Activated CD4-positive, alpha-beta T cell treated with anti-CD3 and anti-CD28 coated beads, Interleukin-2, amount 10 ng/mL, durations not matched to agents 24 days and 14 days (primary cell): ENCODE results near the gene PAM16. TPM values are rescaled to one million over a fixed set of nuclear protein-coding genes. Genes with fewer than 3 reads are reported as not detected.

Experiments used
- DNase-seq: peaks from one replicate; pipeline ENCODE4 v3.0.0; 2022
- H3K27ac Mint-ChIP-seq: one replicate; pipeline ENCODE4 v1.8.0; 2022; ENCODE audit warnings: mild to moderate bottlenecking, mixed read lengths
- H3K27me3 Mint-ChIP-seq: one replicate; pipeline ENCODE4 v1.8.0; 2022; ENCODE audit warnings: mixed read lengths
- H3K36me3 Mint-ChIP-seq: one replicate; pipeline ENCODE4 v1.8.0; 2022; ENCODE audit warnings: low read depth, mild to moderate bottlenecking, mixed read lengths
- H3K4me1 Mint-ChIP-seq: one replicate; pipeline ENCODE4 v1.8.0; 2021; ENCODE audit warnings: mixed read lengths
- H3K4me3 Mint-ChIP-seq: one replicate; pipeline ENCODE4 v1.8.0; 2022; ENCODE audit warnings: mild to moderate bottlenecking, moderate library complexity, mixed read lengths
- H3K9me3 Mint-ChIP-seq: one replicate; pipeline ENCODE4 v1.8.0; 2021; ENCODE audit warnings: mixed read lengths
- intact Hi-C: fragments of 100-400 bp; cut with micrococcal nuclease; formaldehyde crosslinking; loops from one replicate; pipeline ENCODE4 v1.15.1; 2023
- total RNA-seq: library from RNA; stranded (reverse); gene quantifications from 2 replicates; pipeline ENCODE4 v1.2.3, GENCODE V29; 2022

The PAM16 gene
- total RNA-seq, 1 donor from 2014 or later: 104 TPM

DNA sequence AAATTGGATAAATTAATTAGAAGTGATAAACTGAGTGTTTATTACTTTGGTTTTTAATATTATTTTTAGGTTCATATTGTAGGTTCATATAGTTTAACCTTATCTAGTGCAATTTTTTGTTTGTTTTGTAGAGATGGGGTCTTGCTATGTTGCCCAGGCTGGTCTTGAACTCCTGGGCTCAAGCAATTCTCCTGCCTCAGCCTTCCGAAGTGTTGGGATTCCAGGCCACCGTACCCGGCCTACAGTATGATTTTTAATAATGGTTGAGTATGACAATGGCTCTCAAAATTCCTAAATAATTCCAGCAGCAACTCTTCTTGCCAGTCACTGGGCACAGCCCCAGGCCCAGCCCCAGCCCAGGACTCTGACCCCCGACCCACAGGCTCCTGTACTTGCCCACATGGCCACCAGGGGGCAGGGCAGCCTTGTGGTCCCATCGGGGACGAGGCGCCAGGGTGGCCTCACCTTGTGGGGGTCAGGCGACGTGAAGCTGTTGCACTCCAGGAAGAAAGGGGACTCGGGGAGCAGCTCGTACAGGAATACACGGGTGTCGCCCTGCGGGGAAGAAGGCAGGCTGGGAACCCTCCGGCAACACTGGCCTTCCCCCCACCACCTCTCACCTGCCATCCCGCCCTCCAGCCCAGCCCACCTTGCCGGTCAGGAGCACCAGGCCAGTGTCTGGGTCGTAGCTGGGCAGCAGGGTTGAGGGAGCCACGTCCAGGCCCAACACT lies 7.9 kb upstream of the PAM16 start:
- H3K27ac Mint-ChIP-seq: no peak overlapping the region
- no peaks in the 10 kb centered on the region for H3K27me3 Mint-ChIP-seq
- H3K36me3 Mint-ChIP-seq: peaks cover 33% of the 10 kb centered on the region
- intact Hi-C loops: loop anchor here (10.0 kb wide), 1 partner anchor 116 kb away; the partner anchor contains the start of genes HMOX2 and NMRAL1
- peak; percentile 90 for DNase-seq
- no peaks in the 10 kb centered on the region for H3K4me1 Mint-ChIP-seq
- H3K9me3 Mint-ChIP-seq: no peaks in the 10 kb centered on the region
- no peak overlapping the region for H3K4me3 Mint-ChIP-seq

DNA sequence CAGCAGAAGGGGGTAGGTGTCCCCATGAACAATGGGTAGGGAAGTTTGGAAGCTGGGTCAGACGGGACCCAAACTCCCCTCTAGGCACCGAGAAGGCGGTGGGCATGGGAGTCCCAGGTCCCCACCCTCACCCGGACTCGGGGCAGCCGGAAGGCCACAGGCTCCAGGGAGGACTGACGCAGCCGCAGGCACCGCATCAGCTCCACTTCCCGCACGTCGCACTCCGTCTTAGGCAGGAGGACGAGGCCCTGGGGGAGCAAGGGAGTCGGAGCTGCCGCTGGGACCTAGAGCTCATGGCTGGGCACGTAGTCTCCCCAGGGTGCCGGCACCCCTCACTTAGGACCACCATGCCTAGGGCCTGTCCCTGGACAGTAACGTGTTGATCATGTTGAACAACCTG lies 7.1 kb upstream of the PAM16 start:
- no peaks in the 10 kb centered on the region for H3K9me3 Mint-ChIP-seq
- no peak for DNase-seq
- H3K27me3 Mint-ChIP-seq: no peaks in the 10 kb centered on the region
- H3K27ac Mint-ChIP-seq: no peak overlapping the region
- H3K4me3 Mint-ChIP-seq: no peak overlapping the region
- H3K4me1 Mint-ChIP-seq: no peaks in the 10 kb centered on the region
- H3K36me3 Mint-ChIP-seq: peaks cover 27% of the 10 kb centered on the region
- intact Hi-C loops: loop anchor here (10.0 kb wide), 1 partner anchor 117 kb away; the partner anchor contains the start of genes HMOX2 and NMRAL1

DNA sequence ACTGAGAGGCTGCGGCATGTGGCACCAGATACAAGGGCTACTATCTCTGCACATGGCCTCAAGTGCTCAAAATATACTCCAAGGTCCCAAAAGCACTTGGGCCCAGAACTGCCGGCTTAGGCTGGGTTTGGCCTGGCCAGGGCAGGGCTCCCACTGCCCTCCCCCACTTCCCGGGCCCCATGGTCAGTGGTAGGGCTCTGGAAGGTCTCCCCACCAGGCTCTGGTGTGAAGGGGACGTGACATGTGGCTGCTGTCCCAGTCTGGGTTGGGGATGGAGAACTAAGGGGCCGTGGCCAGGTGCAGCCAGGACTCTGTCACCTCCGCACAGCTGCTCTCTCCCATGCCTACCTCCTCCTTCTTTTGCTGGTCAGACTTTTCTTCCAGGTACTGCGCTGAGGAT lies 5.7 kb upstream of the PAM16 start:
- H3K4me3 Mint-ChIP-seq: no peak overlapping the region

DNA sequence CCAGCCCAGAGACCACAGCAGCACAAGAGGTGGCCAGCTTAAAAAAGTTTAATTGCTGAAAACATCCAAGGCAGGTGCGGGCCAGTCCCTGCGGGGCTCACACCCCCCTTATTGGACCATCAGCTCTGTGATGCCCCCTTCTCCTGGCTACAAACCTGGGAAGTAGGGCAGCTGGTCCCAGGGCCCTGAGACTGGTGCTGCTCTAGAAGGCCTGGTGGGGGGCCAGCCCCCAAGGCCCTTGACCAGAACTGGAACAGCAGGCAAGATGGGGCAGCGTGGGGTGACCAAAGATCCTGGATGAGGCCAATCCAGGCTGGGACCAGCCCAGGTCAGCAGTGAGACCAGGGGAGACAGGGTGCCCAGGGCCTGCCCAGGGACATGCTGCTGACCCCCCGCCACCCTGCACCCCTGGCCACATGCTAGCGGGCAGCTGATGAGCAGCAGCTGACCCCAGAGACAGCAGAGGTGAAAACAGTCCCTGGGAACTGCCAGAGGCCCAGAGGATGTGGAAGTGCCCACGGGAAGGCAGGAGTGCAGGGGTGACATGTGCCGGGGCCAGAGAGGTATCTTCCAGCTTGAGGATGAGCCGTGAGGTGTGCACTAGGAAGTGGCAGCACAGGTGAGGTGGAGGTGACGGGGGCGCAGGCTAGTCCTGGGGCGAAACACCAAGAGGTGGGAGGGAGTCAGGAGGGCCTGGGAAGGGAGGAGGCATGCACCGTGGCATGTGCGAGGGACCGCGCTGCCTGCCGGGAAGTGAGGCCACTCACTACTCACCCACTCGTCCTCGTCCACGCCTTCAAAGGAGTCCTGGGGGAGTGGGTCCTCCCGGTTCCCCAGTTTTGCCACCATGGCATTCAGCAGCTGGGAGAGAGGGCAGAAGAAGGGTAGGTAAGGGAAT lies 3.6 kb upstream of the PAM16 start:
- H3K27me3 Mint-ChIP-seq: no peaks in the 10 kb centered on the region
- H3K27ac Mint-ChIP-seq: no peak overlapping the region
- H3K36me3 Mint-ChIP-seq: peaks cover 13% of the 10 kb centered on the region
- intact Hi-C loops: loop anchor here (5.0 to 10.0 kb wide), 2 partner anchors 48 to 120 kb away; partner anchors contain the start of genes HMOX2 and NMRAL1
- no peak for DNase-seq
- H3K9me3 Mint-ChIP-seq: no peaks in the 10 kb centered on the region
- no peak overlapping the region for H3K4me3 Mint-ChIP-seq
- H3K4me1 Mint-ChIP-seq: peaks cover 10% of the 10 kb centered on the region

More for the DNA sequence above, 5.7 kb upstream of the PAM16 start:
- H3K4me1 Mint-ChIP-seq: peaks cover 1% of the 10 kb centered on the region
- no peak for DNase-seq
- H3K27ac Mint-ChIP-seq: no peak overlapping the region
- no peaks in the 10 kb centered on the region for H3K9me3 Mint-ChIP-seq
- no peaks in the 10 kb centered on the region for H3K27me3 Mint-ChIP-seq
- H3K36me3 Mint-ChIP-seq: peaks cover 20% of the 10 kb centered on the region
- intact Hi-C loops: loop anchor here (10.0 kb wide), 1 partner anchor 118 kb away; the partner anchor contains the start of genes HMOX2 and NMRAL1

DNA sequence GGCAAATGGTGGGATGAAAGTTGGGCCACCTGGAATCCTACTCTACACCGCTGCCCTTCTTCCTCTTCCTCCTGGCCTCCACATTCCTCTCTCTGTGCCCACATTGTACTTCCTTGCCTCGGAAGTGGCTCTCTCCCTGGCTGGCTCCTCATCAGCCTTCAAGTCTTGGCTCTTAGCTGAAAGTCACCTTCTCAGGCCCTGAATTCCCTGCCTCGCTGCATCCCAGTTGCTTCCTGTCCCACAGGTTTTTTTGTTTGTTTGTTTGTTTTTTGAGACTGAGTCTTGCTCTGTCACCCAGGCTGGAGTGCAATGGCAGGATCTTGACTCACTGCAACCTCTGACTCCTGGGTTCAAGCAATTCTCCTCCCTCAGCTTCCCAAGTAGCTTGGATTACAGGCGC lies 2.6 kb upstream of the PAM16 start:
- peaks cover 10% of the 10 kb centered on the region for H3K4me1 Mint-ChIP-seq
- peaks cover 8% of the 10 kb centered on the region for H3K36me3 Mint-ChIP-seq
- intact Hi-C loops: loop anchor here (5.0 to 10.0 kb wide), 2 partner anchors 49 to 121 kb away; partner anchors contain the start of genes HMOX2 and NMRAL1
- peak overlapping the region; percentile 12 for H3K27ac Mint-ChIP-seq
- no peak overlapping the region for H3K4me3 Mint-ChIP-seq
- no peak for DNase-seq
- no peaks in the 10 kb centered on the region for H3K9me3 Mint-ChIP-seq
- H3K27me3 Mint-ChIP-seq: no peaks in the 10 kb centered on the region

DNA sequence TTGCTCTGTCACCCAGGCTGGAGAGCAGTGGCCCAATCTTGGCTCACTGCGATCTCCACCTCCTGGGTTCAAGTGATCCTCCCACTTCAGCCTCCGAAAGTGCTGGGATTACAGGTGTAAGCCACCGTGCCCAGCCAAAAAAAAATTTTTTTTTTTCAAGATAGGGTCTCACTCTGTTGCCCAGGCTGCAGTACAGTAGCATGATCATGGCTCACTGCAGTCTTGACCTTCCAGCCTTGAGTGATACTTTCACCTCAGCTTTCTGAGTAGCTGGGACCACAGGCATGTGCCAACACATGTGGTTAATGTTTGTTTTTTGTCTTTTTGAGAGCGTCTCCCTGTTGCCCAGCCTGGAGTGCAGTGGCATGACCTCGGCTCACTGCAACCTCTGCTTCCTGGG lies 1.7 kb upstream of the PAM16 start:
- intact Hi-C loops: loop anchor here (5.0 to 10.0 kb wide), 2 partner anchors 49 to 122 kb away; partner anchors contain the start of genes HMOX2 and NMRAL1
- Mint-ChIP-seq H3K4me3 (no peak overlapping the region), H3K36me3 (peaks cover 12% of the 10 kb centered on the region), H3K27me3 (no peaks in the 10 kb centered on the region), H3K4me1 (peaks cover 10% of the 10 kb centered on the region), H3K27ac (no peak overlapping the region), H3K9me3 (no peaks in the 10 kb centered on the region)
- no peak for DNase-seq

DNA sequence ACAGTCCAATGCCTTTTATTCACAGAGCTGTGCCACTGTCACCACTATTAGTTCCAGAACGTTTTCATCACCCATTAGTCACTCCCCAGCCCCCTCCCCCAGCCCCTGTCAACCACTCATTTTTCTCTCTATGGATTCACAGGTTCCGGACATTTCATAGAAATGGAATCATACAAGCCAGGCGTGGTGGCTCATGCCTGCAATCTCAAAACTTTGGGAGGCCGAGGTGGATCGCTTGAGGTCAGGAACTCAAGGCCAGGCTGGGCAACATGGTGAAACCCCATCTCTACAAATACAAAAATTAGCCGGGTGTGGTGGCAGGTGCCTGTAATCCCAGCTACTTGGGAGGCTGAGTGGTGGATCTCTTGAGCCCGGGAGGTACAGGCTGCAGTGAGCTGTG lies 759 bp upstream of the PAM16 start:
- no peak for DNase-seq
- peak overlapping the region; percentile 96 for H3K4me3 Mint-ChIP-seq
- H3K36me3 Mint-ChIP-seq: peaks cover 7% of the 10 kb centered on the region
- intact Hi-C loops: loop anchor here (1.0 to 10.0 kb wide), 5 partner anchors 45 to 123 kb away; partner anchors contain the start of genes CORO7, HMOX2 and NMRAL1
- H3K27me3 Mint-ChIP-seq: no peaks in the 10 kb centered on the region
- peak overlapping the region; percentile 45 for H3K27ac Mint-ChIP-seq
- peaks cover 12% of the 10 kb centered on the region for H3K4me1 Mint-ChIP-seq
- no peaks in the 10 kb centered on the region for H3K9me3 Mint-ChIP-seq

DNA sequence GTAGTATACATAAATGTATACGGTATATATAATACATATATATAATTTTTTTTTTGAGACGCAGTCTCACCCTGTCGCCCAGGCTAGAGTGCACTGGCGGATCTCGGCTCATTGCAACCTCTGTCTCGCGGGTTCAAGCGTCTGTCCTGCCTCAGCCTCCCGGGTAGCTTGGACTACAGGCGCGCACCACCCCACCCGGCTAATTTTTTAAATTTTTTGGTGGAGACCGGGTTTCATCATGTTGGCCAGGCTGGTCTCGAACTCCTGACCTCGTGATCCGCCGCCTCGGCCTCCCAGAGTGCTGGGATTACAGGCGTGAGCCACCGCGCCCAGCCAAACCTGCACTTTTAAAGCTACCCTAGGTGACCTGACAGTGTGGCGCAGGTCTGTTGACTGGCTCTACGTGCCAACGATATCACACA lies 745 bp downstream of the PAM16 start:
- intact Hi-C loops: loop anchor here (2.0 to 10.0 kb wide), 3 partner anchors 52 to 124 kb away; partner anchors contain the start of genes HMOX2 and NMRAL1
- Mint-ChIP-seq H3K4me1 (peaks cover 12% of the 10 kb centered on the region), H3K27ac (peak overlapping the region; percentile 94), H3K9me3 (no peaks in the 10 kb centered on the region), H3K4me3 (peak overlapping the region; percentile 96), H3K27me3 (no peaks in the 10 kb centered on the region), H3K36me3 (peaks cover 7% of the 10 kb centered on the region)
- no peak for DNase-seq

DNA sequence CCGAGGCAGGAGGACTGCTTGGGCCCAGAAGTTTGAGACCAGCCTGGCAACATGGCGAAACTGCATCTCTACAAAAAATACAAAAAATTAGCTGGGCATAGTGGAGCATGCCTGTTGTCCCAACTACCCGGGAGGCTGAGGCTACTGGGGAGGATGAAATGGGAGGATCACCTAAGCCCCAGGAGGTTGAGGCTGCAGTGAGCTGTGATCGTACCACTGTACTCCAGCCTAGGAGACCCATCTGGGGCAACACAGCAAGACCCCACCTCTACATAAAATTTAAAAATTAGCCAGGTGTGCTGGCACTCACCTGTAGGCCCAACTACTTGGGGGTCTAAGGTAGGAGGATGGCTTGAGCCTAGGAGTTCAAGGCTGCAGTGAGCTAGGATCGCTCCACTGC lies 1.8 kb downstream of the PAM16 start:
- Mint-ChIP-seq H3K4me3 (peak overlapping the region; percentile 40), H3K9me3 (no peaks in the 10 kb centered on the region), H3K27me3 (no peaks in the 10 kb centered on the region), H3K36me3 (peaks cover 7% of the 10 kb centered on the region), H3K4me1 (peaks cover 14% of the 10 kb centered on the region), H3K27ac (no peak overlapping the region)
- no peak for DNase-seq
- intact Hi-C loops: no loop called here

DNA sequence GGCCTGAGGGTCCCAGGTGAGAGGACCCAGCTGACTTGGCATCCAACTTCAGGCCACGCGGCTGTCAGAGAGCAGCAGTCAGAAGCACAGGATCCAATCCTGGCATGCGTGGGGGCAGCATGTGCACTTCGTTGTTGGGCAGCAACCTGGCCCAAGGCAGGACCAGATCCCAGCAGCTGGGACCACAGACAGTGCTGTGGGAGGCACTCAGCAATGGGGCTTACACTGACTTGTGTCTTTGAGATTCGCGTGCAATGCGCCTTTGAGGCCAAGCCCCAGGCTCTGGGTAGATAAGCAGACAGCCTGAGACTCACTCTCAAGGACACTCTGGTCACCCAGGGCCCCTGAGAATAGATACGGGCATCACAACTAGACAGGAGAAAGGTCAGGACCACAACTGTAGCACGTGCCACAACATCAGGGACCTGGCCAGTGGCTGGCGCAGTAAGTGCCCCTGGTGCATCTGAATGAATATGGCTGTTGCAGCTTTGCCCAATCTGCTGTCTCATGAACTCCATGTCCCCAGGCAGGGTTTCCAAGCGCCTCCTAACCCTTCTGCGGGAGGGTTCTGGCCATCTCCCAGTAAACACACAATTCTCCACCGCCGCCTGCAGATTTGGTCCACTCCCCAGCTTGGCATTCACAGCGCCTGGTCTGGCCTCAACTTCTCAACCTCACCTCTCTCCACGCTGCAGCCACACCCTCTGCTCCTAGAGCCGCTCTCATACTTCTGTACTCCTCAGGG lies 3.2 kb downstream of the PAM16 start:
- no peak for DNase-seq

DNA sequence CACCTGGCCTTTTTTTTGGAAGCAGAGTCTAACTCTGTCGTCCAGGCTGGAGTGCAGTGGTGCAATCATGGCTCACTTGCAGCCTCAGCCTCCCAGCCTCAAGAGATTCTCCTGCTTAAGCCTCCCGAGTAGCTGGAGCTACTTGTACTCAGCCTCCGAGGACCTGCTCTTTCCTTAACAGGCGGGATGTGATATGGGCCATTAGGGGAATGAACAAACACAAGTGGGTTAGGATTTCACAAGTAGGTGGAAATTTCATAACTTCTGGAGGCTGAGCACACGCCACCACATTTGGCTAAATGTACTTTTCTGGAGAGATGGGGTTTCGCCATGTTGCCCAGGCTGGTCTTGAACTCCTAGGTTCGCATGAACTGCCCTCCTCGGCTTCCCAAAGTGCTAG lies 4.1 kb downstream of the PAM16 start:
- no peak for DNase-seq
- Mint-ChIP-seq H3K9me3 (no peaks in the 10 kb centered on the region), H3K36me3 (peaks cover 7% of the 10 kb centered on the region), H3K27ac (no peak overlapping the region), H3K27me3 (no peaks in the 10 kb centered on the region), H3K4me1 (peaks cover 14% of the 10 kb centered on the region), H3K4me3 (no peak overlapping the region)
- intact Hi-C loops: no loop called here

More for the DNA sequence above, 3.2 kb downstream of the PAM16 start:
- Mint-ChIP-seq H3K4me1 (peaks cover 14% of the 10 kb centered on the region), H3K9me3 (no peaks in the 10 kb centered on the region), H3K4me3 (no peak overlapping the region), H3K27ac (no peak overlapping the region), H3K36me3 (peaks cover 7% of the 10 kb centered on the region), H3K27me3 (no peaks in the 10 kb centered on the region)
- intact Hi-C loops: no loop called here

DNA sequence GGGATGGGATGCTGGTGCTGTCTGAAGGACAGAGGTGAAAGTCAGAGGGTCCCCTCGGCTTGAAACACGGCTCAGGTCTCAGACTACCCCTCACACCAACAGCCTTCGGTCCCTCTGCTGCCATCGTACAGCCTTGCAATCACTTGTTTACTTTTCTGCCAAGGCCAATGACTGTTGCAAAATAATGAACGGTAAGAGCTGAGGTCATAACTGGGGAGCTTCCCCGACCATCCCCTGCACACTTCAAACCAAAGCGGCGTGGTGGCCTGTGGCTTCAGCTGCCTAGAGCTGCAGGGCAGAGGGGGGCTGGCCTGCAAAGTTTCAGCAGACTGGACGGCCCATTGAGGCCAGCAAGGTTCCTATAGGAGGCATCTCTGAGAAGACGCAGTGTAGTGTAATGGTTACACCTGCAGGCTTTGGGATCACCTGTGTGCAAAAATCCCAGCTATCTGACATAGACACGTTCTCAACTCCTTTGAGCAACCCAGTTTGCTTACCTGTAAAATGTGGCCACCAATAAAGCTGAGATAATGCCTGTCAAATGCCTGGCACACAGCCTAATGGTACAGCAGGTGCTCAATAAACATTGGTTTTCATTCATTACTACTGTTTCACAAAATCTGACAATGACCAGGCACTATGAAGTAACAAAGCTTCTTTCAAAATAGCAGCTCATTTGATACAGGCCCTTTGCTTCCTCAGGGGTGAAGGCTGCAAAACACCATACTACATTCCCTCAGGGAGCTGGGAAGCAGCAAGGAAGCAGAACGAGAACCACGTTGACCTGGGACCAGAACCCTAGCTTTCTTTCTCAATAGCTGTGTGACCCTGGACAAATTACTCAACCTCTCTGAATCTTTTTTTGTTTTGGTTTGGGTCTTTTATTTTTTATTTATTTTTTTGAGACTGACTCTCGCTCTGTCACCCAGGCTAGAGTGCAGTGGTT lies 5.0 kb downstream of the PAM16 start:
- Mint-ChIP-seq H3K36me3 (peaks cover 7% of the 10 kb centered on the region), H3K4me1 (peaks cover 8% of the 10 kb centered on the region), H3K27ac (peak overlapping the region; percentile 32), H3K4me3 (no peak overlapping the region), H3K27me3 (no peaks in the 10 kb centered on the region), H3K9me3 (no peaks in the 10 kb centered on the region)
- intact Hi-C loops: no loop called here
- no peak for DNase-seq
